Measurements from ENCODE around the gene PTPN6.

The PTPN6 gene

GRCh38 chr12:6941782-6942181, 9.4 kb upstream of the PTPN6 start:
- no peak for DNase-seq (ENCODE audit: low read depth in 2 of 2)

GRCh38 chr12:6942331-6942665, 8.9 kb upstream of the PTPN6 start:
- no peak for DNase-seq (ENCODE audit: low read depth in 2 of 2)

DNA sequence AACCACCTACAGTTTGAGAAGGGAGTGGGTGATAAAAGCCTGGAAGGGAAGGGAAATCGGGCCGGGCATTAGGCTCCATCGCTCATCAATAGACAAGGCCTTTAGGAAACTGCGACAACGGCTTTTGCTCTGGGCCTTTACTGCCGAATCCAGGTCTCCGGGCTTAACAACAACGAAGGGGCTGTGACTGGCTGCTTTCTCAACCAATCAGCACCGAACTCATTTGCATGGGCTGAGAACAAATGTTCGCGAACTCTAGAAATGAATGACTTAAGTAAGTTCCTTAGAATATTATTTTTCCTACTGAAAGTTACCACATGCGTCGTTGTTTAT, 7.8 kb upstream of the PTPN6 start:
- no peak for DNase-seq (ENCODE audit: low read depth in 2 of 2)

GRCh38 chr12:6943722-6944380, 7.3 kb upstream of the PTPN6 start, which contains the start of the genes C12orf57 and RNU7-1:
C12orf57 (plus strand) TSS chr12:6944022; CDS start chr12:6944122, 100 bp downstream.
RNU7-1 (plus strand) TSS chr12:6943816.
- DNase-seq (ENCODE audit: low read depth in 2 of 2): peak; percentile 76 to 78

- DNase-seq (ENCODE audit: low read depth in 2 of 2): peak; percentile 80 to 81
These were observed 6.6 kb upstream of the PTPN6 start for GRCh38 chr12:6944381-6945186.

DNA sequence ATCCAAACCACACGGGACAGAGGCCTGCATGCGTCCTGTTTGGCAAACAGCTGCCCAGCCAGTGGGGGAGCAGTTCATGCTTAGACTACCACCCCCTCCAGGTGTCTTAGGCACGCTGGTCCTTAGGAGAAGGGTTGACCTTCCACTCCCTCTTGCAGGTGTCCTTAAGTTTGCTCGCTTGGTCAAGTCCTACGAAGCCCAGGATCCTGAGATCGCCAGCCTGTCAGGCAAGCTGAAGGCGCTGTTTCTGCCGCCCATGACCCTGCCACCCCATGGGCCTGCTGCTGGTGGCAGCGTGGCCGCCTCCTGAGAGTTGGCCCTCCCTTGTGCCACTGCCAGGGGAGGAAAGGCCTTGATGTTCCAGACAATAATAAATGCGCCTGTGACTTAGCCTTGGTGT, 5.5 kb upstream of the PTPN6 start:
- DNase-seq (ENCODE audit: low read depth in 2 of 2): no peak

DNA sequence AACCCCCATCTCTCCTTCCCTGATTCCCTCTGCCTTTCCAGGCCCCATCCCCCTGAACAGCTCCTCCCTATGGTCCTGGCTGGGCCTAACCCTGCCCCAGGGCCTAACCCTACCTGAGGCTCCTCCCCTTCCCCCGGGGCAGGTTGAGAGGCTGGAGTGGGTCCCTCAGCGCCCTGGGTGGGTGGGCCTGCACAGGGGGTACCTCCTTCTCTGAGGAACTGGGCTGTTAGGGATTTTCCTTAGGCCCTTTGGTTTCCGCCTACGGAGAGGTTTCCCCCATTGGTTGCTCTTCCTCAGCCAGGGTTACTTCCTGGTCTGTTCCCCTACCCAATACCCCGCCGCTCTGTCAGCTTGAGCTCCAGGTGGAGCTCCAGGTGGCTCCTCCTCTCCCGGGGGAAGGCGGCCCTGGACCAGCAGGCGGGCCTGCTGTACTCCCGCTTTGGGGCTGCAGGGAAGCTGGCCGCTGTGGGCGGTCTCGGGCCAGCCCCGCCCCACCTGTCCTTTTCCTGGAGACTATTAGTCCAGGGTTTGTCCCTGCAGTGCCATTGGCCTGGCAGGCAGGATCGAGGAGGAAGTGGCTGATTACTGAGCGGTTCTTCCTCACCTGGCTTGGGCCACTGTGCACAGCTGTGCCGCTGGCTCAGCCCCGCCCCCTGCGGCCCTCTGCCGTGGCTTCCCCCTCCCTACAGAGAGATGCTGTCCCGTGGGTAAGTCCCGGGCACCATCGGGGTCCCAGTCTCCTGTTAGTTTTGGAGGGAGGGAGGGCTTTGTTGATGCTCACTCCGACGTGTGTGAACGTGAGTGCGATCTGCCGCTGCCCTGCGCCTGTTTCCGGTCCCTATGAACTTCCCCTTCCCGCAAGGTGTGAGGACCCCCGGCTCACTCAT, 4.9 kb upstream of the PTPN6 start:
- no peak for DNase-seq (ENCODE audit: low read depth in 2 of 2)

DNA sequence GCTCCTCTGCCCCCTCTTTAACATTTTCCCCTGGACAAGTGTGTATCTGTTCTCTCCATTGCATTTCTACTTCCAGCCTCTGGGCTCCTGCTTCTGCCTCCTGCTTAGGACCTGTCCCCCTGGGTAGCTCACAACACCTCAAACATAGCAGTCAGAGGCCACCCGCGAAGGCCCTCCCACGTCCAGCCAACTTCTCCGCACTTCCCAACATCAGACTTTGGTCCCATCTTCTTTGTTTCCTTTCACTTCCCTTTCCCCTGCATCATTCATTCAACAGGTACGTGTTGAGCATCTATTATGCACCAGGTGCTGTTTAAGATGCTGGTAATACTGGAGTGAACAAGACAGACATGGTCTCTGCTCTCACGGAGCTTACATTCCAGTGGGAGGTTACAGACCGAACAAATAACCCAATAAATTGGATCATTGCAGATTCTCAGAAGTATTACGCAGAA, 4.2 kb upstream of the PTPN6 start:
- DNase-seq (ENCODE audit: low read depth in 2 of 2): no peak

DNA sequence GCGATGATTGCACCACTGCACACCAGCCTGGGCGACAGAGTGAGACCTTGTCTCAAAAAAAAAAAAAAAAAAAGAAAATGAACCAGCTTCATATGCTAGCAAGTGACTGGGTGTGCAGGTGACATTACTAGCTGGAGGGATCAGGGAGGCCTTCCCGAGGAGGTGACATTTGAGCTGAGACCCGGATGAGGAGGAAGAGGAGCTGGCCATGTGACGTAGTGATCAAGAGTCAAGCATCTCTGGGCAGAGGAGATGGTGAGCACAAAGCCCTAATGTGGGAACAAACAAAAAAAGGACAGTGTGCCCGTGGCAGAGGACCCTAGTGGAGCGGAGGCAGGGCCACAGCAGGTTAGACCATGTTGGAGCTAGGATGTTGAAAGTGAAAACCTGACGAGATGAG, 3.5 kb upstream of the PTPN6 start:
- no peak for DNase-seq (ENCODE audit: low read depth in 2 of 2)

DNA sequence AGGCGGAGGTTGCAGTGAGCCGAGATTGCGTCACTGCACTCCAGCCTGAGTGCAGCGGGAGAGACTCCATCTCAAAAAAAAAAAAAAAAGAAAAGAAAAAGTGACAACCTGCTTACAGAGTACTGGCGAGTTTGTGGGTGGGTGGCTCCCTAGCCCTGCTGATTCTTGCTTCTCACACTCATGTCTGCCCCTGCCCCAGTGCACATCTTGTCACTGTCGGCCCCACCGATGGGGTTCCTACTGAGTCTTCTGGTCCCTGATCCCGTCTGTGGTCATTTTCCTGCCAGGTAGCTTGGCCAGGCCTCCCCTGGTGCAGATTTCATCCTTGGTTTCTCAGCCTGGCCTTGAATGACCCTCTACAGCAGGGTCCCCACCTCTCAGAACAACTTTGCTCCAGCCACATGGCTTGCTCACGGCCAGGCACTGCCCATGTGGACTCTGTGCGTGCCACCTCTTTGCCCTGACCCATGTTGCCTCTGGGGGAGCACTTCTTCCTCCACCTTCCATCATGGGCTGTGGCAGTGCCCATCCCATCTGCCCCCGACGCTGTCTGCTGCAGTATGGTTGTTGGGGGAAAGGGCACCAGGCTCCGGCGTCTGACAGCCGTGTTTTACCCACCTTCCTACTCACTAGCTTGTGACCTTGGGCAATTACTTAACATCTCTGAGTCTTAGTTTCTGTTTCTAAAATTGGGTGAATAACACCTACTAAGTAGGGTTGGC, 2.1 kb upstream of the PTPN6 start:
- no peak for DNase-seq (ENCODE audit: low read depth in 2 of 2)

DNA sequence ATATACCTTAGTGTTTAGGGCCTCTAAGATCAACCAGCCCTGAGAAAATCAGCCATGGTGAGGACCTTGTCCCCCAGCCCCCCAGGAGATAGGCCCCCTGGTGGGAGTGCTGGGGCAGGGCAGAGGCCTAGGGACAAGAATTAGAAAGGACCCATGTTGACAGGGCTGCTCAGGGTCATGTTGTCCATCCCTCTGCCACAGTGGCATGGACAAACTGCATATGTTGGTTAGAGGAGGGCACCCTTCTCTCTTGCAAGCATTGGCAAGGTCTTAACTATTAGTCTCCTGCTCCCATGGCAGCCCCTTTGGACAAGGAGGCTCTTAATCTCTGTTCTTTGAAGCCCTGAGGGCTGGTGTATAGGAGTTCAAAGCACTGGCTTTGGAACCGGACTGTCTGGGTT, 755 bp upstream of the PTPN6 start:
- DNase-seq (ENCODE audit: low read depth in 2 of 2): no peak

DNA sequence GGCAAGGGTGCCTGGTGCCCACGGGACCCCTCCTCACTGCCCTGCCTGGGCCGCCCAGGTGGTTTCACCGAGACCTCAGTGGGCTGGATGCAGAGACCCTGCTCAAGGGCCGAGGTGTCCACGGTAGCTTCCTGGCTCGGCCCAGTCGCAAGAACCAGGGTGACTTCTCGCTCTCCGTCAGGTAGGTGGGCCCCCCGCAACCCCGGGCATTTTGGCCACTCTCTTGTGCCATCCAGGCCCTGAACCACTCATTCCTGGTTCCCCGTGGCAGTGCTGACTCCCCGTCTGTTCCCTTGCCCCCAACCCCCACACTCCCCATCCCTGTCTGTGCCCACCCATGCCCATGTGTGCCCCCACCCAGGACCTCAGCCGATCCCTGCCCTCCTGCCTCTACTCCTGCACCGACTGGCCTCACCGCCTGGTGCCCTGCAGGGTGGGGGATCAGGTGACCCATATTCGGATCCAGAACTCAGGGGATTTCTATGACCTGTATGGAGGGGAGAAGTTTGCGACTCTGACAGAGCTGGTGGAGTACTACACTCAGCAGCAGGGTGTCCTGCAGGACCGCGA, 480 bp downstream of the PTPN6 start:
- no peak for DNase-seq (ENCODE audit: low read depth in 2 of 2)

DNA sequence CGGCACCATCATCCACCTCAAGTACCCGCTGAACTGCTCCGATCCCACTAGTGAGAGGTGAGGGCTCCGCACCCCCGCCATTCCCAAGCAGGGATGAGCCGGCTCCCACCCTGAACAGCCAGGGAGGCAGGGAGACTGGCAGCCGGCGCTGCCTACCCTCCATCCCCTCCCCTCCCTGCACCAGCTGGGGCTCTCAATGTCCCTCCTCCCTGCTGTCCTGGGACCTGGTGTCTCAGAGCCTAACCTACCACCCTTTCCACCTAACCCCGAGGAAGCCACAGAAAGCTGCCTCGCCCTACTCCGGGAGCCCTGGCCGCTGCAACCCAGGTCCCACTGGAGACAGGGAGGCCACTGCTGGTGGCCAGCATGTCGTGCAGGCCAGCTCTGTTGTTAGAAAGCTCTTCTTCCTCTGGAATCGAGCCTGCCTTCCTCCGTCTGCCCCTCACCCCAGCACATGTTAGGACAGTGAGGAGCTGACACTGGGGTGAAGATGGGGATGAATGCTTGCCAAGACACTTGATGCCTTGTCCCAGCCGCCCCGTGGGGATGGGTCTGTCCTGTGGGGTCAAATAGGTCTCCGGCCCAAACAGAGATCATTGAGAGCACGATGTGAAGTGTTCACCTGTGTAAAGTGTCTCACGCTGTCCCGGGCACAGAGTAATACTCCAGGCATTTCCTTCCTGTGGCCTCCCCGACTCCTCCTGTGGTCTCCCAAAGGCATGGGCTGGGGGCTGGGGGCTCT, 1.1 kb downstream of the PTPN6 start:
- DNase-seq (ENCODE audit: low read depth in 2 of 2): no peak

GRCh38 chr12:6952863-6953441, 1.8 kb downstream of the PTPN6 start:
- no peak for DNase-seq (ENCODE audit: low read depth in 2 of 2)

DNA sequence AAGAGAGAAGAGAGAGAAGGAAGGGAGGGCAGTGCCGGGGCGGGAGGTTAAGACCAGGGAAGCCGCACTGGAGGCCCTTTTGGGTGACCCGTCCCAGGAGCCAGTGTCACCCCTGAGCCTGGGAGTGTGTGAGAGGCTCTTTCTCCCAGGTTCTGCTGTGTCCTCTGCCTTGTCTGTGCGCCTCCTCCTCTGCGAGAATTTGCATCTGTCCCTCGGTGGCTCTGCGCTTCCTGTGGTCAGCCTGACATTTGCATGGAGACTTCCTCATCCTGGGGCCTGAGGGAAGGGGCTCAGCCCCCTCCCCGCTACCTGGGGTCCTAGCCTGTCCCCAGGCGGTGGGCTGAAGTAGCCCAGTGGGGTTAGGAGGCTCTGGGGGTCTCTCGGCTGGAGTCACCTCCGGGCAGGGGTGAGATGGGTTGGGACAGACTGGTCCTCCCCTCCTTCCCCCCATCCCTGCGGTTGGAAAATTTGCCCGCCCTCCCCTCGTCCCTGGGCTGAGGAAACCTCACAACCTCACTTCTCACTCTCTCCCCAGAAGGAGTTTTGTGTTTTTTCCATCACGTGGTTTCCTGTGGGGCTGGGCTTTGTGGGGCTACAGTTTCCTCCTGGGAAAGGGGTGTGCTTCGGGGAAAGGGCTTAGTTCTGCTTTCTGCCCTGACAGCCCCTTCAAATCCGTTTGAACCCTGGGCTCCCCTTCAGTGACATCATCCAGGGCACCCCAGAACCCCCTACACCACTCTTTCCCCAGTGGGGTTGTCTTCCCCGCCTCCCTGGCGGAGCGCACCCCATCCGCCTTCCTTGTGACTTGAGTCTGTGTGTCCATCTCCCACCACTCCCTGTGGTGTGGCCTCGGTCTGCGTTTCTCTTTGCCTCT, 2.5 kb downstream of the PTPN6 start:
- peak; percentile 77 to 82 for DNase-seq (ENCODE audit: low read depth in 2 of 2)

- no peak for DNase-seq (ENCODE audit: low read depth in 2 of 2)
These were observed 3.4 kb downstream of the PTPN6 start for GRCh38 chr12:6954316-6955107.

- DNase-seq (ENCODE audit: low read depth in 2 of 2): no peak
These were observed 4.2 kb downstream of the PTPN6 start for GRCh38 chr12:6955108-6956020.
